C4-2B (cell line): ENCODE results near the gene LEFTY1.

ENCODE experiments used
- CTCF ChIP-seq: fragments of 450-650 bp; conservative IDR thresholded peaks from 2 replicates; pipeline ENCODE4 v1.5.1; 2017; ENCODE audit warnings: mild to moderate bottlenecking
- ZFX ChIP-seq: fragments of 450-650 bp; IDR thresholded peaks from 2 replicates; pipeline ENCODE4 v1.6.1; 2017

- TF ChIP-seq CTCF (peak; percentile 63), ZFX (no peak)
Observed at GRCh38 chr1:225881959-225882693, 6.8 kb downstream of the LEFTY1 start, which contains the start of gene TMEM63A.
